Central memory CD8-positive, alpha-beta T cell (primary cell): Measurements from ENCODE around the gene C3orf18.

Experiments used
- ATAC-seq: fragments of 150-1000 bp; cut with Tn5 transposase; replicated peaks from 2 replicates; pipeline ENCODE4 v1.10.0; 2022; ENCODE audit warnings: mild to moderate bottlenecking, moderate FRiP score, moderate number of reproducible peaks; ENCODE audit not compliant: poor library complexity, severe bottlenecking; ENCODE audit errors: extremely low read depth
- DNase-seq, 2 donors: peaks; one replicate each; pipeline ENCODE4 v3.0.0; 2021; ENCODE audit warnings: low spot score in 2 of 2
- H3K27ac Mint-ChIP-seq: one replicate; pipeline ENCODE4 v1.8.0; 2022; ENCODE audit warnings: low read depth, mild to moderate bottlenecking, moderate library complexity, mixed read lengths
- H3K27me3 Mint-ChIP-seq: one replicate; pipeline ENCODE4 v1.8.0; 2022; ENCODE audit warnings: mixed read lengths
- H3K36me3 Mint-ChIP-seq: one replicate; pipeline ENCODE4 v1.8.0; 2022; ENCODE audit warnings: mild to moderate bottlenecking, moderate library complexity, mixed read lengths; ENCODE audit not compliant: insufficient read depth
- H3K4me1 Mint-ChIP-seq: one replicate; pipeline ENCODE4 v1.8.0; 2022; ENCODE audit warnings: mixed read lengths
- H3K4me3 Mint-ChIP-seq: one replicate; pipeline ENCODE4 v1.8.0; 2022; ENCODE audit warnings: mild to moderate bottlenecking, moderate library complexity, mixed read lengths
- H3K9me3 Mint-ChIP-seq: one replicate; pipeline ENCODE4 v1.8.0; 2022; ENCODE audit warnings: mixed read lengths

The C3orf18 gene

GRCh38 chr3:50533316-50533715 lies 34.2 kb downstream of the C3orf18 start:
- no peak overlapping the region for H3K27ac Mint-ChIP-seq
- no peaks in the 10 kb centered on the region for H3K36me3 Mint-ChIP-seq
- no peak for DNase-seq
- no peak for ATAC-seq
- H3K4me1 Mint-ChIP-seq: peaks cover 9% of the 10 kb centered on the region
- H3K9me3 Mint-ChIP-seq: no peaks in the 10 kb centered on the region
- no peak overlapping the region for H3K4me3 Mint-ChIP-seq
- peaks cover 68% of the 10 kb centered on the region for H3K27me3 Mint-ChIP-seq

GRCh38 chr3:50532062-50532705 lies 35.4 kb downstream of the C3orf18 start:
- ATAC-seq (no peak), DNase-seq (no peak)
- Mint-ChIP-seq H3K4me1 (peaks cover 9% of the 10 kb centered on the region), H3K27ac (no peak overlapping the region), H3K27me3 (peaks cover 65% of the 10 kb centered on the region), H3K4me3 (no peak overlapping the region), H3K9me3 (no peaks in the 10 kb centered on the region), H3K36me3 (no peaks in the 10 kb centered on the region)

GRCh38 chr3:50531201-50531600 lies 36.3 kb downstream of the C3orf18 start:
- no peak overlapping the region for H3K4me3 Mint-ChIP-seq
- H3K27me3 Mint-ChIP-seq: peaks cover 56% of the 10 kb centered on the region
- no peak overlapping the region for H3K27ac Mint-ChIP-seq
- DNase-seq: no peak
- no peaks in the 10 kb centered on the region for H3K4me1 Mint-ChIP-seq
- ATAC-seq: no peak
- no peaks in the 10 kb centered on the region for H3K36me3 Mint-ChIP-seq
- H3K9me3 Mint-ChIP-seq: no peaks in the 10 kb centered on the region

- Mint-ChIP-seq H3K36me3 (peaks cover 2% of the 10 kb centered on the region), H3K9me3 (no peaks in the 10 kb centered on the region), H3K4me1 (no peaks in the 10 kb centered on the region), H3K27me3 (peaks cover 46% of the 10 kb centered on the region), H3K27ac (no peak overlapping the region), H3K4me3 (no peak overlapping the region)
- no peak for DNase-seq
- no peak for ATAC-seq
Measured at GRCh38 chr3:50530001-50530970, 37.3 kb downstream of the C3orf18 start.

GRCh38 chr3:50525987-50526386 lies 41.6 kb downstream of the C3orf18 start:
- H3K4me1 Mint-ChIP-seq: no peaks in the 10 kb centered on the region
- DNase-seq (no peak), ATAC-seq (peak; percentile 58)
- H3K27ac Mint-ChIP-seq: peak overlapping the region; percentile 62
- H3K9me3 Mint-ChIP-seq: no peaks in the 10 kb centered on the region
- peaks cover 2% of the 10 kb centered on the region for H3K36me3 Mint-ChIP-seq
- no peak overlapping the region for H3K4me3 Mint-ChIP-seq
- H3K27me3 Mint-ChIP-seq: peaks cover 26% of the 10 kb centered on the region

- H3K27me3 Mint-ChIP-seq: peaks cover 26% of the 10 kb centered on the region
- H3K9me3 Mint-ChIP-seq: no peaks in the 10 kb centered on the region
- ATAC-seq (no peak), DNase-seq (no peak)
- H3K4me1 Mint-ChIP-seq: no peaks in the 10 kb centered on the region
- no peak overlapping the region for H3K4me3 Mint-ChIP-seq
- H3K27ac Mint-ChIP-seq: peak overlapping the region; percentile 62
- peaks cover 2% of the 10 kb centered on the region for H3K36me3 Mint-ChIP-seq
Measured at GRCh38 chr3:50525191-50525910, 42.2 kb downstream of the C3orf18 start.

GRCh38 chr3:50524746-50525145 lies 42.8 kb downstream of the C3orf18 start:
- Mint-ChIP-seq H3K4me3 (no peak overlapping the region), H3K9me3 (no peaks in the 10 kb centered on the region), H3K27ac (no peak overlapping the region), H3K27me3 (peaks cover 21% of the 10 kb centered on the region), H3K4me1 (no peaks in the 10 kb centered on the region), H3K36me3 (peaks cover 2% of the 10 kb centered on the region)
- DNase-seq (no peak), ATAC-seq (no peak)

- DNase-seq (no peak), ATAC-seq (no peak)
- peaks cover 2% of the 10 kb centered on the region for H3K36me3 Mint-ChIP-seq
- H3K9me3 Mint-ChIP-seq: no peaks in the 10 kb centered on the region
- peaks cover 7% of the 10 kb centered on the region for H3K27me3 Mint-ChIP-seq
- peaks cover 6% of the 10 kb centered on the region for H3K4me1 Mint-ChIP-seq
- H3K4me3 Mint-ChIP-seq: no peak overlapping the region
- H3K27ac Mint-ChIP-seq: no peak overlapping the region
Measured at GRCh38 chr3:50523279-50523811, 44.2 kb downstream of the C3orf18 start.

GRCh38 chr3:50521572-50521971 lies 46.0 kb downstream of the C3orf18 start:
- Mint-ChIP-seq H3K36me3 (peaks cover 2% of the 10 kb centered on the region), H3K4me1 (peaks cover 7% of the 10 kb centered on the region), H3K27me3 (no peaks in the 10 kb centered on the region), H3K9me3 (no peaks in the 10 kb centered on the region), H3K27ac (no peak overlapping the region), H3K4me3 (no peak overlapping the region)
- no peak for ATAC-seq
- DNase-seq: no peak

- Mint-ChIP-seq H3K27ac (peak overlapping the region; percentile 16), H3K4me3 (no peak overlapping the region), H3K36me3 (peaks cover under 1% of the 10 kb centered on the region), H3K4me1 (peaks cover 11% of the 10 kb centered on the region), H3K9me3 (no peaks in the 10 kb centered on the region), H3K27me3 (no peaks in the 10 kb centered on the region)
- no peak for DNase-seq
- no peak for ATAC-seq
Measured at GRCh38 chr3:50520849-50521248, 46.7 kb downstream of the C3orf18 start.

- Mint-ChIP-seq H3K9me3 (no peaks in the 10 kb centered on the region), H3K4me3 (no peak overlapping the region), H3K27ac (no peak overlapping the region), H3K36me3 (no peaks in the 10 kb centered on the region), H3K27me3 (no peaks in the 10 kb centered on the region), H3K4me1 (peaks cover 11% of the 10 kb centered on the region)
- DNase-seq (peak; percentile 51 to 56), ATAC-seq (no peak)
Measured at GRCh38 chr3:50519471-50520089, 48.0 kb downstream of the C3orf18 start.

GRCh38 chr3:50518436-50518835 lies 49.1 kb downstream of the C3orf18 start:
- Mint-ChIP-seq H3K4me1 (peaks cover 11% of the 10 kb centered on the region), H3K27me3 (no peaks in the 10 kb centered on the region), H3K27ac (no peak overlapping the region), H3K9me3 (no peaks in the 10 kb centered on the region), H3K36me3 (no peaks in the 10 kb centered on the region), H3K4me3 (no peak overlapping the region)
- ATAC-seq (no peak), DNase-seq (no peak)
